Prostate gland (tissue), 2 donors: ENCODE measurements around the gene ZNF391. TPM values are rescaled to one million over a fixed set of nuclear protein-coding genes. Genes with fewer than 3 reads are reported as not detected.

ENCODE experiments used
- DNase-seq: peaks from one replicate; pipeline ENCODE4 v3.0.0-alpha.2; 2019; ENCODE audit warnings: low spot score
- H3K27ac ChIP-seq, 2 donors: fragments of 200-600 bp; sonication (generic); 2 replicates each; pipeline ENCODE4 v1.5.1; 2017 to 2019
- H3K27me3 ChIP-seq: fragments of 200-600 bp; sonication (generic); replicated peaks from 2 replicates; pipeline ENCODE4 v1.5.1; 2019; ENCODE audit not compliant: insufficient read depth
- H3K36me3 ChIP-seq, 2 donors: fragments of 200-600 bp; sonication (generic); 1 replicate in 1 of 2; 2 replicates in 1 of 2; pipeline versions ENCODE4 v1.5.1 to v1.8.1; 2017 to 2019
- H3K4me1 ChIP-seq: fragments of 200-600 bp; sonication (generic); replicated peaks from 2 replicates; pipeline ENCODE4 v1.5.1; 2019
- H3K4me3 ChIP-seq, 2 donors: fragments of 200-600 bp; sonication (generic); 2 replicates each; pipeline ENCODE4 v1.5.1; 2017 to 2019
- H3K9me3 ChIP-seq: fragments of 200-600 bp; sonication (generic); 2 replicates; pipeline ENCODE4 v1.5.1; 2017
- POLR2A ChIP-seq: fragments of 450-650 bp; IDR thresholded peaks from one replicate; pipeline ENCODE4 v1.6.1; 2016; ENCODE audit warnings: antibody characterized with exemption, mild to moderate bottlenecking
- POLR2AphosphoS5 ChIP-seq: sonication (generic); formaldehyde crosslinking; IDR thresholded peaks from one replicate; pipeline ENCODE4 v1.6.1; 2017; ENCODE audit warnings: antibody characterized with exemption
- WGBS: methylation state at CpG from one replicate; pipeline ENCODE4 v1.1.5; 2018; 5-methylcytosine and 5-hydroxymethylcytosine counted together
- intact Hi-C: fragments of 100-400 bp; cut with DNase I; formaldehyde crosslinking; loops from one replicate; pipeline ENCODE4 v1.14.2; 2022
- small RNA-seq, 2 donors: library from RNA; depleted of rRNA; stranded (forward); fragments of <200 nt; gene quantifications; one replicate each; pipeline ENCODE3, GENCODE V24; 2016
- total RNA-seq, 2 donors: library from RNA; depleted of rRNA; stranded (reverse); fragments of >200 nt; gene quantifications; one replicate each; pipeline ENCODE4 v1.1.0, GENCODE V29; 2016
- TF ChIP-seq, protein P1 (sequence below), 4 experiments: fragments of 200-600 bp in 2 of 4; fragments of 450-650 bp in 2 of 4; sonication (generic) in 2 of 4; IDR thresholded peaks; 1 replicate in 3 of 4; 2 replicates in 1 of 4; pipeline ENCODE4 v1.5.1; 2016 to 2019; ENCODE audit warnings: antibody characterized with exemption in 4 of 4, mild to moderate bottlenecking in 2 of 4, moderate library complexity in 2 of 4

The ZNF391 gene
- total RNA-seq, 2 donors from 2014 or later: 5.6 to 6.7 TPM

DNA sequence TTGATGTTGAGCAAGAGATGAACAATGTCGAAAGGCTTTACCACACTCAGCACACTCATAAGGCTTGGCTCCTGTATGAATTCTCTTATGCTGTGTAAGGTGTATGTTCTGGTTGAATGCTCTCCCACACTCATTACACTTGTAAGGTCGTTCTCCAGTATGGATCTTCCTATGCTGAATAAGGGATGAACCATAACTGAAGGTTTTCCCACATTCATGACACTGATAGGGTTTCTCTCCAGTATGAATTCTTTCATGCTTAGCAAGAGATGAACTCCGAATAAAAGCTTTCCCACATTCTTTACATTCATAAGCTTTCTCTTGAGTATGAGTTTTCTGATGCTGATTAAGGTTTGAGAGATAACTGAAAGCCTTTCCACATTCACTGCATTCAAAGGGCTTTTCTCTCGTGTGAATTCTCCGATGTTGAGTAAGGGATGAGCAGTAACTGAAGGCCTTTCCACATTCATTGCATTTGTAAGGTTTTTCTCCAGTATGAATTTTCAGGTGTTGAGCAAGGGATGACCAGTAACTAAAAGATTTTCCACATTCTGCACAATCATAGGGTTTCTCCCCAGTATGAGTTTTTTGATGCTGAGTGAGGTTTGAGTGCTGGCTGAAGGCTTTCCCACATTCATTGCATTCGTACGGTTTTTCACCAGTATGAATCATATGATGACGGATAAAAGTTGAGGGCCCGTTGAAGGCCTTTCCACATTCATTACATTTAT, 63.3 kb downstream of the ZNF391 start:
- no peaks in the 10 kb centered on the region for H3K4me1 ChIP-seq
- DNase-seq: no peak
- no peaks in the 10 kb centered on the region for H3K9me3 ChIP-seq
- TF ChIP-seq POLR2AphosphoS5 (no peak), POLR2A (no peak)
- TF ChIP-seq, protein P1, sequence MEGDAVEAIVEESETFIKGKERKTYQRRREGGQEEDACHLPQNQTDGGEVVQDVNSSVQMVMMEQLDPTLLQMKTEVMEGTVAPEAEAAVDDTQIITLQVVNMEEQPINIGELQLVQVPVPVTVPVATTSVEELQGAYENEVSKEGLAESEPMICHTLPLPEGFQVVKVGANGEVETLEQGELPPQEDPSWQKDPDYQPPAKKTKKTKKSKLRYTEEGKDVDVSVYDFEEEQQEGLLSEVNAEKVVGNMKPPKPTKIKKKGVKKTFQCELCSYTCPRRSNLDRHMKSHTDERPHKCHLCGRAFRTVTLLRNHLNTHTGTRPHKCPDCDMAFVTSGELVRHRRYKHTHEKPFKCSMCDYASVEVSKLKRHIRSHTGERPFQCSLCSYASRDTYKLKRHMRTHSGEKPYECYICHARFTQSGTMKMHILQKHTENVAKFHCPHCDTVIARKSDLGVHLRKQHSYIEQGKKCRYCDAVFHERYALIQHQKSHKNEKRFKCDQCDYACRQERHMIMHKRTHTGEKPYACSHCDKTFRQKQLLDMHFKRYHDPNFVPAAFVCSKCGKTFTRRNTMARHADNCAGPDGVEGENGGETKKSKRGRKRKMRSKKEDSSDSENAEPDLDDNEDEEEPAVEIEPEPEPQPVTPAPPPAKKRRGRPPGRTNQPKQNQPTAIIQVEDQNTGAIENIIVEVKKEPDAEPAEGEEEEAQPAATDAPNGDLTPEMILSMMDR (IDR thresholded peaks at IDR 0.05): no peak
- 96% methylated on average over 9 of the region's 9 CpGs for WGBS
- no peaks in the 10 kb centered on the region for H3K27me3 ChIP-seq
- peaks cover 18 to 26% of the 10 kb centered on the region in 2 donors for H3K36me3 ChIP-seq
- intact Hi-C loops: no loop called here
- H3K4me3 ChIP-seq: no peak overlapping the region
- H3K27ac ChIP-seq: no peak overlapping the region

DNA sequence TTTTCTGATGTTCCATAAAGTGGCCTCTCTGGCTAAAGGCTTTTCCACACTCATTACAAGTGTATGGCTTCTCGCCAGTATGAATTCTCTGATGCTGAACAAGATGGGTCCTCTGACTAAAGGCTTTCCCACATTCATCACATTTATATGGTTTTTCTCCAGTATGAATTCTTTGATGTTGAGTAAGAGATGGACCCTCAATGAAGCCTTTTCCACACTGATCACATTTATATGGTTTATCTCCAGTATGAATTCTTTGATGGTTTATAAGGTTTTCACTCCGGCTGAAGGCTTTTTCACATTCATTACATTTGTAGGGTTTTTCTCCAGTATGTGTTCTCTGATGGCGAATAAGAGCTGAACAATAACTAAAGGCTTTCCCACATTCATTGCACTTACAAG, 63.9 kb downstream of the ZNF391 start:
- no peaks in the 10 kb centered on the region for H3K9me3 ChIP-seq
- intact Hi-C loops: no loop called here
- H3K27ac ChIP-seq: no peak overlapping the region
- no peaks in the 10 kb centered on the region for H3K27me3 ChIP-seq
- no peak overlapping the region for H3K4me3 ChIP-seq
- 97% methylated on average over 3 of the region's 3 CpGs for WGBS
- peaks cover 22 to 31% of the 10 kb centered on the region in 2 donors for H3K36me3 ChIP-seq
- no peak for DNase-seq
- no peak for TF ChIP-seq POLR2A
- TF ChIP-seq, protein P1 (IDR thresholded peaks at IDR 0.05): no peak
- TF ChIP-seq POLR2AphosphoS5: no peak
- H3K4me1 ChIP-seq: no peaks in the 10 kb centered on the region

Small RNA genes lying within 50 kb of the gene (small RNA-seq; reads per million reads assigned to genes)
- gene MCFD2P1: 0 reads per million in 2 donors

Other genes with a start within 250 kb of the ZNF391 start
- 10 to 100 TPM; 11.9 to 15.2 TPM for gene PRSS16, start 141.1 kb upstream of the ZNF391 start, total RNA-seq
- under 1 TPM in 1 of 2 donors, not detected in 1; 0.62 TPM for gene POM121L2, start 76.5 kb upstream of the ZNF391 start, total RNA-seq
- gene ZNF184, start 84.3 kb downstream of the ZNF391 start, total RNA-seq: 1 to 10 TPM; 6.2 to 8.2 TPM